KOPT-K1 (cell line): ENCODE results near the gene ZFPL1.
A peak's percentile ranks its signal among the peaks of the same experiment; 100 is the strongest.

Source experiments
- H3K27ac ChIP-seq: fragments of 200-600 bp; sonication (generic); 2 replicates; pipeline ENCODE4 v1.5.1; 2016; ENCODE audit warnings: antibody characterized with exemption, mild to moderate bottlenecking, low read depth, low read length; ENCODE audit not compliant: poor library complexity, severe bottlenecking
- H3K36me3 ChIP-seq: fragments of 200-600 bp; sonication (generic); 2 replicates; pipeline ENCODE4 v1.5.1; 2017; ENCODE audit warnings: antibody characterized with exemption, mild to moderate bottlenecking, low read length, moderate library complexity; ENCODE audit not compliant: insufficient read depth
- H3K9me3 ChIP-seq: fragments of 200-600 bp; sonication (generic); 2 replicates; pipeline ENCODE4 v1.5.1; 2017; ENCODE audit warnings: antibody characterized with exemption, low read length, mild to moderate bottlenecking; ENCODE audit not compliant: insufficient read depth, poor library complexity, severe bottlenecking

The ZFPL1 gene

GRCh38 chr11:65100674-65101350 is 16.8 kb downstream of the ZFPL1 start:
- no peaks in the 10 kb centered on the region for H3K9me3 ChIP-seq
- peaks cover 55% of the 10 kb centered on the region for H3K36me3 ChIP-seq
- H3K27ac ChIP-seq, result no peak overlapping the region

- no peaks in the 10 kb centered on the region for H3K9me3 ChIP-seq
- no peak overlapping the region for H3K27ac ChIP-seq
- peaks cover 60% of the 10 kb centered on the region for H3K36me3 ChIP-seq
Measured at GRCh38 chr11:65102142-65103095, 18.4 kb downstream of the ZFPL1 start.

- Histone ChIP-seq H3K36me3 (peaks cover 62% of the 10 kb centered on the region), H3K9me3 (no peaks in the 10 kb centered on the region), H3K27ac (no peak overlapping the region)
Measured at GRCh38 chr11:65103476-65103875, 19.5 kb downstream of the ZFPL1 start.

- no peaks in the 10 kb centered on the region for H3K9me3 ChIP-seq
- peaks cover 63% of the 10 kb centered on the region for H3K36me3 ChIP-seq
- H3K27ac ChIP-seq, result no peak overlapping the region
Measured at GRCh38 chr11:65104628-65105027, 20.6 kb downstream of the ZFPL1 start.

GRCh38 chr11:65107078-65107477 is 23.1 kb downstream of the ZFPL1 start:
- no peaks in the 10 kb centered on the region for H3K9me3 ChIP-seq
- peaks cover 61% of the 10 kb centered on the region for H3K36me3 ChIP-seq
- H3K27ac ChIP-seq, result no peak overlapping the region

- H3K36me3 ChIP-seq, result peaks cover 53% of the 10 kb centered on the region
- H3K27ac ChIP-seq, result no peak overlapping the region
Measured at GRCh38 chr11:65107751-65108468, 23.9 kb downstream of the ZFPL1 start.

GRCh38 chr11:65108469-65109123 is 24.6 kb downstream of the ZFPL1 start:
- Histone ChIP-seq H3K9me3 (no peaks in the 10 kb centered on the region), H3K36me3 (peaks cover 50% of the 10 kb centered on the region), H3K27ac (no peak overlapping the region)

More at GRCh38 chr11:65107751-65108468, 23.9 kb downstream of the ZFPL1 start:
- no peaks in the 10 kb centered on the region for H3K9me3 ChIP-seq

GRCh38 chr11:65109231-65110198 is 25.5 kb downstream of the ZFPL1 start:
- Histone ChIP-seq H3K36me3 (peaks cover 50% of the 10 kb centered on the region), H3K9me3 (no peaks in the 10 kb centered on the region), H3K27ac (no peak overlapping the region)

GRCh38 chr11:65110354-65110861 is 26.4 kb downstream of the ZFPL1 start:
- Histone ChIP-seq H3K9me3 (no peaks in the 10 kb centered on the region), H3K36me3 (peaks cover 46% of the 10 kb centered on the region), H3K27ac (peak overlapping the region; percentile 3)

GRCh38 chr11:65111159-65111743 is 27.2 kb downstream of the ZFPL1 start:
- no peaks in the 10 kb centered on the region for H3K9me3 ChIP-seq
- H3K36me3 ChIP-seq, result peaks cover 48% of the 10 kb centered on the region
- no peak overlapping the region for H3K27ac ChIP-seq

- Histone ChIP-seq H3K27ac (peak within 1 kb of the TSS; percentile 64), H3K36me3 (peaks cover 48% of the 10 kb centered on the region)
Measured at GRCh38 chr11:65111744-65112545, 27.9 kb downstream of the ZFPL1 start, which contains the start of gene TM7SF2. Gene TM7SF2 (plus strand): TSS chr11:65111872. CDS start chr11:65112016, 144 bp downstream.

GRCh38 chr11:65112546-65113360 is 28.7 kb downstream of the ZFPL1 start:
- peak overlapping the region; percentile 64 for H3K27ac ChIP-seq
- H3K9me3 ChIP-seq, result no peaks in the 10 kb centered on the region
- H3K36me3 ChIP-seq, result peaks cover 42% of the 10 kb centered on the region

More at GRCh38 chr11:65111744-65112545, 27.9 kb downstream of the ZFPL1 start, which contains the start of gene TM7SF2:
- no peaks in the 10 kb centered on the region for H3K9me3 ChIP-seq
